ENCODE measurements around the gene AUP1.

AUP1 gene, protein sequence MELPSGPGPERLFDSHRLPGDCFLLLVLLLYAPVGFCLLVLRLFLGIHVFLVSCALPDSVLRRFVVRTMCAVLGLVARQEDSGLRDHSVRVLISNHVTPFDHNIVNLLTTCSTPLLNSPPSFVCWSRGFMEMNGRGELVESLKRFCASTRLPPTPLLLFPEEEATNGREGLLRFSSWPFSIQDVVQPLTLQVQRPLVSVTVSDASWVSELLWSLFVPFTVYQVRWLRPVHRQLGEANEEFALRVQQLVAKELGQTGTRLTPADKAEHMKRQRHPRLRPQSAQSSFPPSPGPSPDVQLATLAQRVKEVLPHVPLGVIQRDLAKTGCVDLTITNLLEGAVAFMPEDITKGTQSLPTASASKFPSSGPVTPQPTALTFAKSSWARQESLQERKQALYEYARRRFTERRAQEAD

DNA sequence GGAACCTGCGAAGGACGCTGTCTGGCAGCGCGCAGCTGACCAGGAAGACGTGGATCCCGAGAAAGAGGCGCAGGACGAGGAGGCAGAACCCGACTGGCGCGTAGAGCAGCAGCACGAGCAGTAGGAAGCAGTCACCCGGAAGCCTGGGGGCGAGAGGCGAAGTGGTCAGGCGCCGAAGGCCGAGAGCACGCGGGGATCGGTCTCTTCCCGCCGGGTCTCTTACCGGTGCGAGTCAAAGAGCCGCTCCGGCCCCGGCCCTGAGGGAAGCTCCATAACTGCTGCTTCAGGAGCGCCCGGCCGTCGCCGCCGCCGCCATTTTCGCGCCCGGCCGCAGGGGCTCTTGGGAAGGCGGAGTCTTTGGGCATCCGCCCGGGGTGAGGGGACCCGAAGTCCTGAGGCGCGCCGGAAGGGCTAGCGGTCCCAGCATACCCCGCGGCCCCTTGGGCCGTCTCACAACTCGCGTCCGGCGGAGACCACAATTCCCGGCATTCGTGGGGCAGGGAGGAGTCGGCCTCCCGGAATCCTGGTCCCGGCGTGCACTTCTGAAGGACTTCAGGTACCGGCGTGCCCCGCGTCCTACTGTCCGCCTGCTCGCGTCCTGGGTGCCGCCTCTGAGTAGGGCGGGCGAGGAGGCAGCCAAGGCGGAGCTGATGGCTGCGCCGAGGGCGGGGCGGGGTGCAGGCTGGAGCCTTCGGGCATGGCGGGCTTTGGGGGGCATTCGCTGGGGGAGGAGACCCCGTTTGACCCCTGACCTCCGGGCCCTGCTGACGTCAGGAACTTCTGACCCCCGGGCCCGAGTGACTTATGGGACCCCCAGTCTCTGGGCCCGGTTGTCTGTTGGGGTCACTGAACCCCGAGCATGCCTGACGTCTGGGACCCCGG is at the start of gene AUP1, which contains the start of gene HTRA2:
Gene AUP1 (minus strand): TSS at position 350 of the 882 bp plus-strand sequence. CDS start 77 bp downstream, at position 273.
Gene HTRA2 (plus strand): TSS at position 577 of the 882 bp plus-strand sequence. CDS start 74 bp downstream, at position 651.
- Histone ChIP-seq H3K36me3 (ENCODE audit: control insufficient read depth, insufficient read depth, low read length) (peaks cover 17% of the 10 kb centered on the region), H3K4me3 (ENCODE audit: low read depth, low read length) (peak within 1 kb of the TSS; percentile 99), H3K27me3 (ENCODE audit: control insufficient read depth, insufficient read depth, low read length) (peaks cover 3% of the 10 kb centered on the region), H3K9ac (ENCODE audit: low read depth, low read length) (peak within 1 kb of the TSS; percentile 87), H3K4me1 (ENCODE audit: control insufficient read depth, insufficient read depth, low read length) (peaks cover 3% of the 10 kb centered on the region), H3K9me3 (ENCODE audit: control insufficient read depth, insufficient read depth, low read length) (no peaks in the 10 kb centered on the region)

DNA sequence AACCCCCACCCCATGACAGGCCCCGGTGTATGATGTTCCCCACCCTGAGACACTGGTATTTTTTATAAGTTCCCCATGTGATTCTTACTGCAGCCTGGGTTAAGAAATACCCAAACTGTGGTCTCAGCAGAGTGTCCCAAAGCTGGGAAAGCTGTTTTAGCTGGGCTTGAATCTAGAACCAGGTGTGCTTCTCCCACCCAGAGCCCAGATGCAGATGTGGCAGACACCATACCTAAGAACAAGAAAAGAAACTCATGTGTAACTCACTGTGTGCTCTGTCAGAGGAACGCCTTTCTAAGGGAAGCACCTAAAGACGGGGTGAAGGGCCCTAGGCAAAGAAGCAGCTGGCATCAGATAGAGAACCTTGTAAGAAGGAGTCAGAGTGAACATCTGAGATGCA is 48.9 kb upstream of the AUP1 start:
- H3K4me3 ChIP-seq (ENCODE audit: low read depth, low read length) = no peak overlapping the region
- H3K27me3 ChIP-seq (ENCODE audit: control insufficient read depth, insufficient read depth, low read length) = peaks cover 6% of the 10 kb centered on the region
- H3K36me3 ChIP-seq (ENCODE audit: control insufficient read depth, insufficient read depth, low read length) = no peaks in the 10 kb centered on the region
- H3K4me1 ChIP-seq (ENCODE audit: control insufficient read depth, insufficient read depth, low read length) = no peaks in the 10 kb centered on the region
- no peak overlapping the region for H3K9ac ChIP-seq (ENCODE audit: low read depth, low read length)
- H3K9me3 ChIP-seq (ENCODE audit: control insufficient read depth, insufficient read depth, low read length) = no peaks in the 10 kb centered on the region

DNA sequence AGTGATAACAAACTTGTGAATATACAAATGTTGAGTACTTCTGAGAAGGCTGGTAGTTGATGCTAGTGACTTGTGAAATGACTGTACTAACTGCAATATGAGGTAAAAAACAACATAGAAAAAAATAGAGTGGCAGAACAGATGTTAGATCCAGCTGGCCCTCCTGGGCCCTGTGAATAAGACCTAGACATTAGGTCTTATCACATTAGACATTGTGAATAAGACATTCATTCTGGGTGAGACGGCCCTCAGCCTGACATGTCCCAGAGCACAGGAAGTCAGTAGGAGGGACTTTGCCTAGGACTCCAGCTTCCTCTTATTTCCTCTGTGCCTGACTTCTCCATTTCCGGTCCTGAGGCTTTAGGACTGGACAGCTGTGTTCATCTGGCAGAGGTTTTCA is 47.9 kb upstream of the AUP1 start:
- no peaks in the 10 kb centered on the region for H3K9me3 ChIP-seq (ENCODE audit: control insufficient read depth, insufficient read depth, low read length)
- peaks cover 6% of the 10 kb centered on the region for H3K27me3 ChIP-seq (ENCODE audit: control insufficient read depth, insufficient read depth, low read length)
- no peaks in the 10 kb centered on the region for H3K4me1 ChIP-seq (ENCODE audit: control insufficient read depth, insufficient read depth, low read length)
- H3K4me3 ChIP-seq (ENCODE audit: low read depth, low read length) = no peak overlapping the region
- no peaks in the 10 kb centered on the region for H3K36me3 ChIP-seq (ENCODE audit: control insufficient read depth, insufficient read depth, low read length)
- no peak overlapping the region for H3K9ac ChIP-seq (ENCODE audit: low read depth, low read length)

DNA sequence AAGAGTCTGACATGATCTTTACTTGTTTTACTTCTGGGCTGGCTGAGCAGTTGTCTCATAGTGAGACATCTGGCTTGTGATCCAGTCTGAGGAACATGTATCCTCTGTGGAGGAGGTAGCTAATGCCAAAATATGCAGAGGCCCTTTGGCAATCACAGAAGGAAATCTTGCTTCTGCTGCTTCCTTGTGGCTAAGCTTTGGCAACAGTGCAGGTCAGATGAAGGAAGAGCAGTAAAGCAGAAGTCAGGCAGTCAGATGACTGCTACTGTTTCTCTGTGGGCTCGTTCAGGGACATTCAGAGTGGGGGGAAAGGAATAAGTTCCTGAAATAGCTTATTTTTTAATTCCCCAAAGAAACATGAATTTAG is 47.3 kb upstream of the AUP1 start:
- H3K4me1 ChIP-seq (ENCODE audit: control insufficient read depth, insufficient read depth, low read length) = no peaks in the 10 kb centered on the region
- peaks cover 6% of the 10 kb centered on the region for H3K27me3 ChIP-seq (ENCODE audit: control insufficient read depth, insufficient read depth, low read length)
- no peak overlapping the region for H3K4me3 ChIP-seq (ENCODE audit: low read depth, low read length)
- H3K9me3 ChIP-seq (ENCODE audit: control insufficient read depth, insufficient read depth, low read length) = no peaks in the 10 kb centered on the region
- H3K9ac ChIP-seq (ENCODE audit: low read depth, low read length) = no peak overlapping the region
- H3K36me3 ChIP-seq (ENCODE audit: control insufficient read depth, insufficient read depth, low read length) = no peaks in the 10 kb centered on the region

DNA sequence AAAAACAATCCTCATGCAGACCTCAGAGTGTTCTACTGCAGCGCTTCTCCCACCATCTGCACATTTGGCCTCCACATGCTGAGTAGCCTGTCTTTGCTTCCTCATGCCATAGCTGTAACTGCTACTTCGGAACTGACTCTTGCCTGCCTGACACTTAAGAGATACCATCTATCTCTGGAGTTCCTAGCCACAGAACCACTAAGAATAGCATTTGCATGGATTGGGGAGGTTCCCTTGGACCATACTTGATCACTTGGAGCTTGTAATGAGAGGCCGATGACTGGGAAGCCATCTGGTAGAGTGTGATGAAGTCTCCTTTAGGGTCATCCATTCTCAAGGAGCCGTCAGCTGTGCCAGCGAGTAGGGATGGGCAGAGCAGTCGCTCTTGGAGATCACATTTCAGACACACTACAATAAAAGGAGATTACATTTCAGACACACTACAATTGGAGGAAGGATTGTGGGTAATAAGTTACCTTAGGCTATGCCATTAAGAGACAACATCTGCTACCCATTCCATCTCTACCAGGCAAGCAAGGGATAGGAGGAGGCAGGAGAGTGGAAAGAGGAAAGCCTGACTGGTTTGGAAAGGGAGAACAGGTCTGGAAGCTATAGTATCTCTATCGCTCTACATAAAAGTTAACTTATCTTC is 46.8 kb upstream of the AUP1 start:
- H3K9me3 ChIP-seq (ENCODE audit: control insufficient read depth, insufficient read depth, low read length) = no peaks in the 10 kb centered on the region
- no peaks in the 10 kb centered on the region for H3K4me1 ChIP-seq (ENCODE audit: control insufficient read depth, insufficient read depth, low read length)
- no peak overlapping the region for H3K9ac ChIP-seq (ENCODE audit: low read depth, low read length)
- H3K4me3 ChIP-seq (ENCODE audit: low read depth, low read length) = no peak overlapping the region
- peaks cover 4% of the 10 kb centered on the region for H3K27me3 ChIP-seq (ENCODE audit: control insufficient read depth, insufficient read depth, low read length)
- H3K36me3 ChIP-seq (ENCODE audit: control insufficient read depth, insufficient read depth, low read length) = no peaks in the 10 kb centered on the region

DNA sequence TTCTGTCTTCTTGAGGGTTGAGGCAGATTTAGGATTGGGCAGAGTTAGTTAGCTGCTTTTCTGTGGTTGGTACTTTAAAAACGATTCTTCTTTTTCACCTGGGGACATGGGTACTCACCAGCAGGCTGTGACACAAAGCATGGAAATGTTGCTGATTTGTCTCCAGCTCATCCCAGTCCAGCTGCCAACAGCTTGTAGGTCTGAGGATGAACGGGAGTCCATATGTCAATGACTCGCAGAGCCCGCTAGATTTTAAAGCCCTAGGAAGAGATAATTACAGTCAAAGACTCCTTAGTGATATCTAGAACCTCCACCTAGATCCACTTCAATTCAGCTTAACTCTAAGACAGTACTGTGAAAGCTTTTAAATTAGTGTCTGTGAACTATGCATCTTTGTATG is 45.8 kb upstream of the AUP1 start:
- Histone ChIP-seq H3K4me3 (ENCODE audit: low read depth, low read length) (no peak overlapping the region), H3K4me1 (ENCODE audit: control insufficient read depth, insufficient read depth, low read length) (no peaks in the 10 kb centered on the region), H3K36me3 (ENCODE audit: control insufficient read depth, insufficient read depth, low read length) (no peaks in the 10 kb centered on the region), H3K9me3 (ENCODE audit: control insufficient read depth, insufficient read depth, low read length) (no peaks in the 10 kb centered on the region), H3K9ac (ENCODE audit: low read depth, low read length) (no peak overlapping the region), H3K27me3 (ENCODE audit: control insufficient read depth, insufficient read depth, low read length) (peaks cover 4% of the 10 kb centered on the region)

DNA sequence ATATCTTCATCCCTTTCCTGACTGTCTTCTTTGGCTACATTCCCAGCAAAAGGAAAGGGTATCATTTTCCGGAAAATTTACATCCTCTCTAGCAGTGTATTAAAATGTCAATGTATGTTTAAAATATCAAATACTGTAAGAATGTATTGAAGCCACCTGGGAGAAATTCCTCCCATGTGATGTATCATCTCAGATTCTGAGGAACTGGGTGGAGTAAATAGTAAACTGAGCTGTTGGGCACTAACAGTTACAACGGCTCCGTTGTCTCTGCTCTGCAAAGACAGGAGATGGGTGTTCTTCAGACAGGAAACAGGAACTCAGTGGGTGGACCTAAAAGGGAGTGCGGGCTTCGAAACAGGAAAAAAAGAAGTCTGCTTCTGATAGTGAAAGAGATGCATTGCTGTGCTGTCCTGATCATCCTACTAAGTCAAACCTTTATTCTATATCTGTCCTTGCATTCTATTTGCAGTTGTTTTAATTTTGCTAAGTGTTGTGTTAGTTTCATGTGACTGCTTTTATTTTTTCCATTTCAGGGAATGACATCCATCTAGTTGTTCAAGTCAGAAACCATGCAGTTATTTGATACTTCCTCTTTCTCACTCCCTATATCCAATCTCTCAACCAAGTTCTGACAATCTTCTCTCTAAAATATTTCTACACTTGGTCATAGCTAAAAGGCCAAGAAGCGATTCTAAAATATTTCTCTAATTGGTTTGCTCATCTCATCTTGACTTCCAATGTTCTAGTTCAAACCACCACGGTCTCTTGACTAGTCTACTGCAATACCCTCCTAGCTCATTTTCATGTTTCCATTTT is 44.4 kb upstream of the AUP1 start:
- Histone ChIP-seq H3K9me3 (ENCODE audit: control insufficient read depth, insufficient read depth, low read length) (no peaks in the 10 kb centered on the region), H3K27me3 (ENCODE audit: control insufficient read depth, insufficient read depth, low read length) (peaks cover 4% of the 10 kb centered on the region), H3K4me3 (ENCODE audit: low read depth, low read length) (no peak overlapping the region), H3K36me3 (ENCODE audit: control insufficient read depth, insufficient read depth, low read length) (no peaks in the 10 kb centered on the region), H3K9ac (ENCODE audit: low read depth, low read length) (no peak overlapping the region), H3K4me1 (ENCODE audit: control insufficient read depth, insufficient read depth, low read length) (no peaks in the 10 kb centered on the region)

DNA sequence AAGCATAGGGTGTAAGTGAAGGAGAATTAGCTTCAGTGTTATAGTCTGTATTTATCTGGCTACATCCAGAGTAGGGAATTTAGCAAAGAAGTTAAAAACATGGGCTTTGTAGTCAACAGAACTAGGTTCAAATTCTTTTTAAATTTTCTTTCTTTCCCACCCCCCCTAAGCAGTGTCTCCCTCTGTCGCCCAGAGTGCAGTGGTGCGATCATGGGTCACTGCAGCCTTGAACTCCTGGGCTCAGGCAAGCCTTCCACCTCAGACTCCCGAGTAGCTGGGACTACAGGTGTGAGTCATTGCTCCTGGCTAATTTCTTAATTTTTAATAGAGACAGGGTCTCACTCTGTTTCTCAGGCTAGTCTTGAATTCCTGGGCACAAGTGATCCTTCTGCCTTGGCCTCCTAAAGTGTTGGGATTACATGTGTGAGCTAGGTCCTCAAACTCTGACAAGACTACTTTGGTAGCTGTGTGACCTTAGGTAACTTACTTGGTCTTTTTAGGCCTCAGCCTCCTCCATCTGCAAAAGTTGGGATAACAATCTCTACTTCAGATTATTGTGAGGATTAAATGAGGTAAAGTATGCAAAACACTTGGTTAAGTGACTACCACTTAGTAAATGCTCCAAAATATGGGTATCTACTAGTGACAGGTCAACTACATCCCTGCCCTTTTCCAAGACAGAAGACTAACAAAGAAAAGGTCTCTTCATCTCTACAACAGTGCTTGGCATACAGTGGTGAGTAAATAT is 42.8 kb upstream of the AUP1 start:
- Histone ChIP-seq H3K9me3 (ENCODE audit: control insufficient read depth, insufficient read depth, low read length) (no peaks in the 10 kb centered on the region), H3K4me3 (ENCODE audit: low read depth, low read length) (no peak overlapping the region), H3K9ac (ENCODE audit: low read depth, low read length) (no peak overlapping the region), H3K4me1 (ENCODE audit: control insufficient read depth, insufficient read depth, low read length) (no peaks in the 10 kb centered on the region), H3K27me3 (ENCODE audit: control insufficient read depth, insufficient read depth, low read length) (peaks cover 7% of the 10 kb centered on the region), H3K36me3 (ENCODE audit: control insufficient read depth, insufficient read depth, low read length) (no peaks in the 10 kb centered on the region)

DNA sequence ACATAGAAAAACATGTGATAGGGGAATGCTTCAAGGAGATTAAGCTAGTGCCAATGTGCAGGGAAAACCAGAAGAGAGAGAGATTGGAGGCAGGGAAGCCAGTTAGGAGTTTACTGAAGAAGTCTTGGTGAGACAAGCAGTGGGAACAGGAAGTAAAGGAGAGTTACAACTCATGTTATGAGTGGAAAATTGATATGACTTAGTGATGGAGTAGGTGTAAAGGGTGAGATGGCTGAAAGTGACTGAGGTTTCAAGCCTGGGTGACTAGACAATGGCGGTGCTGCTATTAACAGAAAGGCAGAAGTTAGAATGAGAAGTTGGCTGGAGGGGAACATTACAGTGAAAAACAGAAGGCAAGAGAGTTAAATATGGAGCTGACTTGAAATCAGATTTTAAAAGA is 41.6 kb upstream of the AUP1 start:
- no peak overlapping the region for H3K9ac ChIP-seq (ENCODE audit: low read depth, low read length)
- H3K4me3 ChIP-seq (ENCODE audit: low read depth, low read length) = no peak overlapping the region
- no peaks in the 10 kb centered on the region for H3K36me3 ChIP-seq (ENCODE audit: control insufficient read depth, insufficient read depth, low read length)
- peaks cover 7% of the 10 kb centered on the region for H3K27me3 ChIP-seq (ENCODE audit: control insufficient read depth, insufficient read depth, low read length)
- no peaks in the 10 kb centered on the region for H3K9me3 ChIP-seq (ENCODE audit: control insufficient read depth, insufficient read depth, low read length)
- H3K4me1 ChIP-seq (ENCODE audit: control insufficient read depth, insufficient read depth, low read length) = no peaks in the 10 kb centered on the region

DNA sequence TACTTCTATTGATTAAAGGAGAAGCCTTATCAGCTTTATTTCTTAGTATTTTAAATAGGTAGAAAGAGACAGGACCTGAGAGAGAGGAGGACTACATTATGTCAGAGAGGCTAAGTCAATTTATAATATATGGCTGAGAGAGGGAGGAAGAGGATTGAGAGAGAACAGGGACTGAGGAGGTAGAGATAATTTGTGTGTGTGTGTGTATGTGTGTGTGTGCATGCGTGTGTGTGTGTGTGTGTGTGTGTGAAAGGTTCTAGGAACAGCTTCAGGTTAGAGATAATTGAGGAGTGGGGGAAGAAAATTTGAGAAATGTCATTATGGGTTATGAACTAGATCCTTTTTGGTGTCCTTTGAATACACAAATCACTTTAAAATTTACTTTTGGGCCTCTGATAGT is 40.2 kb upstream of the AUP1 start:
- no peak overlapping the region for H3K4me3 ChIP-seq (ENCODE audit: low read depth, low read length)
- no peaks in the 10 kb centered on the region for H3K9me3 ChIP-seq (ENCODE audit: control insufficient read depth, insufficient read depth, low read length)
- no peaks in the 10 kb centered on the region for H3K4me1 ChIP-seq (ENCODE audit: control insufficient read depth, insufficient read depth, low read length)
- no peaks in the 10 kb centered on the region for H3K36me3 ChIP-seq (ENCODE audit: control insufficient read depth, insufficient read depth, low read length)
- no peak overlapping the region for H3K9ac ChIP-seq (ENCODE audit: low read depth, low read length)
- H3K27me3 ChIP-seq (ENCODE audit: control insufficient read depth, insufficient read depth, low read length) = peaks cover 5% of the 10 kb centered on the region
